ENCODE results near the gene GAREM2.

GAREM2 gene

GRCh38 chr2:26170795-26171194, 2.1 kb upstream of the GAREM2 start:
- no peak for DNase-seq

GRCh38 chr2:26172189-26172870, 558 bp upstream of the GAREM2 start:
- DNase-seq, result no peak

DNA sequence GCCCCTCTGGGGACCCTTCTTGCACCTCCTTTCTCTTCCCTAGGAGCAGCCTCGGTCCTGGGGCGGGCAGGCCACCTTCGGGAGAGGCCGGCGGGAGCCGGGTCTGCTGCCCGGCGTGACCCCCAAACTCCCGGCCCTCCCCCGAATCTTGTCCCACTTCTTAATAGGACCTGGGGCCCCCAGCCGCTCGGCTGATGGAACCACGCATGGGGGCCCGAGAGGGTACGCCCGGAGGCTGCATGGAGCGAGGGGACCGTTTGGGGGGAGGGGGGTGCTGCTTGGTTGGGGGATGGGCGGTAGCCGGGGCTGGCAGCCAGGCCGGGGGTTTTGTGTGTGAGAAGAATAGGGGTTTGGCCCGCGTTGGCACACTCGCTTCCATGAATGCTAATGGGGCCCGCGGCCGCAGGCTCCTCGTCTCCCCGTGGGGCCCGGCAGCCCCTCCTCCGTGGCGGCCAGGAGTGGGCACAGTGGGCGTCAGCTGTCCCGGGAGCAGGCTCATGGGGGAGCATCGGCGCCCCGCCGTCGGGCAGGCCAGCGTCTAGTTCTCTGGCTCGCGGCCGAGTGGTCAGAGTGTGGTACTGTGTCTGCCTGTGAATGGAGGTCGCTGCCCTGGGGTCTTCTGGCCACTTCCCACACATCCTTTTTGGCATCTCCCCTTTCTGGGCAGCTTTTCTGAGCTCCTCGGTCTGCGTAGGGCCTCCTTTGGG, 1.0 kb downstream of the GAREM2 start:
- DNase-seq, result no peak

DNA sequence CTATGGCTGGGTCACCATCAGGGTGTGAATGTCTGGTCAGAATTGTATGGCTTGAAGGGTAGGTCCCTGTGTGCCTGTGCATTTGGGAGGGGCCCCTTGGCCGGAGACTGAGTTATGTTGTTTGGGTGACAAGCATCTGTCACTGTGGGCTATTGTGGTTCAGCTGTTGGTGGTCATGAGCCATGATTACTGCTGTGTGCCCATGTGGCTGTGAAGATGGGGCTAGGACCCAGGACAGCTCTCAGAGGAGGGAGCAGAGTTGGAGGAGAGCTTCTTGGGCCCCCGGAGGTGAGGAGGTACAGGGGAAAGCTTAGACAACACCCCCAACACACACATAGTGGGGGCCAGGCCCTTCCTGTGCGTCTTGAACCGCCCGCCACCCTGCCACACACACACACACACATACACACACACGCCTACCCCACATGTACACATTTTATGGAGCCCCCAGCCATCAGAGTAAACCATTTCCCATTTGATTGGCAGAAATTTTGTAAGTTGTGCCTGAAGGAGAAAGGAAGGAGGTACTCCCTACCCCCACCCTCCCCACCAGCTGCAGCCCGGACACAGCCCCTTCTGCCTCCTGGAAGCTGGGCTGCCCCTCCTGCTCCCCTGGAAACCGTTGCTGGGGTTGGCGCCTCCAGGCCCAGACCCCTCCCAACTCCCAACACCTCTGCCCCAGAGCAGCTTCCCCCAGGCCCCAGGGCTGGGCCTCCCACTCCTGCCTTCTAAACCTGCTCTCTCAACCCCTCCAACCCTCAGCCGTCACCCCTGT, 2.0 kb downstream of the GAREM2 start:
- DNase-seq, result no peak

DNA sequence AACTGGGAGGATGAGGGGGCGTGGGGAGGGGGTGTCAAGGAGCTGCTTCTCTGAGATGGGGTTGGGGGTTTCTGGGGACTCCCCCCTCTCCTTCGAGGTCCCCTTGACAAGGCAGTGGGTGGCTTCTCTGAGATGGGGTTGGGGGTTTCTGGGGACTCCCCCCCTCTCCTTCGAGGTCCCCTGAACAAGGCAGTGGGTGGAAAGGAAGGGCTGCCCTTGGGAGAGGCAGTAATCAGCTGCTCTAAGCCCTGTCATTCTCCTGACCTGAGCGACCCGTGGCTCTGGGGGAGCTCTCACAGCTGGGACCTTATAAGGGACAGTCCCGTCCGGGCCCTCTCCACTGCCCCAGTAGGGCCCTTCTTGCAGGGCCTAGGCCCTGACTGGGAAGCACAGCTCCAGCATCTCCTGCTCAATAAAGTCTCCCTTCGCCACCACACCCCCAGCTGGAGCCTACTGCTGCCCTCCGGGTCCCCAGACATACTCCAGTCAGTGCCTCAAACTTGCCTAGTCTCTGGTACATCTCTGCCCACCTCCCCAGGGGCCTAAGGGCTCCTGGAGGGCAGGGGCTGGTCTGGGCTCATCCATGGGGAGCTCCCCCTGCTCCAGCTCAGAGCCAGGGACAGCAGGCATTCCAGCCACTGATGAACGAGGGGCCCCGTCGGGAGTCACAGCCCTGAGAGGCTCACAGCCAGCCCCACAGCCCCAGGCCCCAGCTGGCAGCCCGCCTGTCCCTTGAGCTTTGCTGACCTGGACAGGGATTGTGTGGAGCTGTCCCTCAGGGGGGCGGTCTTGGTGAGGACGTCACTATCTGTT, 2.8 kb downstream of the GAREM2 start:
- DNase-seq, result no peak

GRCh38 chr2:26176279-26176615, 3.4 kb downstream of the GAREM2 start:
- DNase-seq, result no peak

GRCh38 chr2:26177122-26177521, 4.2 kb downstream of the GAREM2 start:
- no peak for DNase-seq

GRCh38 chr2:26178246-26178645, 5.4 kb downstream of the GAREM2 start:
- DNase-seq, result no peak

- peak; percentile 53 for DNase-seq
Measured at GRCh38 chr2:26178746-26179436, 6.0 kb downstream of the GAREM2 start.

- no peak for DNase-seq
Measured at GRCh38 chr2:26179446-26179913, 6.6 kb downstream of the GAREM2 start.

- no peak for DNase-seq
Measured at GRCh38 chr2:26182441-26182840, 9.6 kb downstream of the GAREM2 start.

GRCh38 chr2:26182887-26183630, 10.2 kb downstream of the GAREM2 start:
- no peak for DNase-seq

GRCh38 chr2:26184121-26184520, 11.2 kb downstream of the GAREM2 start:
- no peak for DNase-seq

GRCh38 chr2:26184555-26185303, 11.8 kb downstream of the GAREM2 start:
- DNase-seq, result peak; percentile 93

- no peak for DNase-seq
Measured at GRCh38 chr2:26185304-26185928, 12.5 kb downstream of the GAREM2 start.

GRCh38 chr2:26185954-26186770, 13.3 kb downstream of the GAREM2 start:
- no peak for DNase-seq

- no peak for DNase-seq
Measured at GRCh38 chr2:26187114-26187513, 14.2 kb downstream of the GAREM2 start.

DNA sequence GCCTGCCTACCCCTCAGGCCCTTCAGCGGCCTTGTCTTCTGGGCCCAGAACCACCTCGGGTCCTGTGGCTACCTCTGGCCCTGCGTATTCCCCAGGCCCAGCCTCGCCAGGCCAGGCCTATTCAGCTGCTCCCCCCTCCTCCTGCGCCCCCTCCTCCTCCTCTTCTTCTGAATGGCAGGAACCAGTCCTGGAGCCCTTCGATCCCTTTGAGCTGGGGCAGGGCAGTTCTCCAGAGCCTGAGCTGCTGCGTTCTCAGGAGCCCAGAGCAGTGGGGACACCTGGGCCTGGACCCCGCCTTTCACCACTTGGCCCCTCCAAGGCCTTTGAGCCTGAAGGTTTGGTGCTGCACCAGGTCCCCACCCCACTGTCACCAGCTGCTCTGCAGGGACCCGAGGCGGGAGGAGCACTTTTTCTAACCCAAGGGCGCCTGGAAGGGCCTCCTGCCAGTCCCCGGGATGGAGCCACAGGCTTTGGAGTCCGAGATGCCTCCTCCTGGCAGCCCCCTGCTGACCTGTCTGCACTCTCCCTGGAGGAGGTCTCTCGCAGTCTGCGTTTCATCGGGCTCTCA, 14.7 kb downstream of the GAREM2 start:
- DNase-seq, result no peak

- no peak for DNase-seq
Measured at GRCh38 chr2:26189123-26189522, 16.2 kb downstream of the GAREM2 start.

Measured in CD4-positive, alpha-beta T cell treated with Interleukin-17A for 4 hours (primary cell).